H1 (cell line): Measurements from ENCODE around the gene KIFC1. TPM values are rescaled to one million over a fixed set of nuclear protein-coding genes. Genes with fewer than 3 reads are reported as not detected.
"Not testable (repeated sequence)": the region's sequence is repeated elsewhere in the genome, so short reads cannot be mapped to it uniquely, and the experiment has no call there.

ENCODE experiments used
- CTCF ChIA-PET: fragments of 300-600 bp; sonication (Branson Sonifier 250); formaldehyde crosslinking; loops from one replicate; lab custom pipeline; 2021; ENCODE audit not compliant: partially characterized antibody; lab: Charles Lee
- POLR2A ChIA-PET: fragments of 300-600 bp; sonication (Branson Sonifier 250); formaldehyde crosslinking; loops from one replicate; lab custom pipeline; 2021; ENCODE audit warnings: inconsistent platforms; ENCODE audit not compliant: partially characterized antibody; lab: Charles Lee
- DNase-seq, 2 experiments: peaks; one replicate each; pipeline versions ENCODE4 v3.0.0 to v3.0.0-alpha.2; 2010 to 2022; ENCODE audit warnings: low spot score in 2 of 2, low read depth in 1 of 2, mixed read lengths in 1 of 2
- FAIRE-seq: peaks from 2 replicates; lab custom pipeline; 2011; peaks lifted over from hg19 to GRCh38; lab: Jason Lieb, UNC
- H2AFZ ChIP-seq: 2 replicates; pipeline ENCODE4 v1.8.1; 2012; ENCODE audit warnings: low read length, inconsistent platforms
- H2AK5ac ChIP-seq: 2 replicates; pipeline ENCODE4 v1.6.1; 2013; ENCODE audit warnings: low read depth, low read length
- H2BK120ac ChIP-seq: replicated peaks from 2 replicates; pipeline ENCODE3; 2013; ENCODE audit warnings: low read depth, low read length, inconsistent platforms
- H2BK12ac ChIP-seq: 2 replicates; pipeline ENCODE4 v1.6.1; 2013; ENCODE audit warnings: low read depth, low read length
- H2BK15ac ChIP-seq: 2 replicates; pipeline ENCODE4 v1.6.1; 2013; ENCODE audit warnings: low read length
- H2BK20ac ChIP-seq: 2 replicates; pipeline ENCODE4 v1.6.1; 2013; ENCODE audit warnings: low read length
- H2BK5ac ChIP-seq: 2 replicates; pipeline ENCODE4 v1.6.1; 2013; ENCODE audit warnings: low read depth, low read length
- H3K14ac ChIP-seq: 2 replicates; pipeline ENCODE4 v1.6.1; 2013; ENCODE audit warnings: inconsistent platforms; ENCODE audit not compliant: insufficient read length
- H3K18ac ChIP-seq: 2 replicates; pipeline ENCODE4 v1.6.1; 2013; ENCODE audit warnings: low read length; ENCODE audit errors: extremely low read depth
- H3K23ac ChIP-seq: 2 replicates; pipeline ENCODE4 v1.6.1; 2013; ENCODE audit warnings: inconsistent platforms; ENCODE audit not compliant: insufficient read length
- H3K23me2 ChIP-seq: 2 replicates; pipeline ENCODE4 v1.6.1; 2013; ENCODE audit warnings: low read depth, low read length
- H3K27ac ChIP-seq: 2 replicates; pipeline ENCODE4 v1.6.1; 2011; ENCODE audit warnings: low read depth, low read length, inconsistent platforms
- H3K27me3 ChIP-seq, 4 experiments: replicated peaks in 1 of 4; 1 replicate in 1 of 4; 2 replicates in 3 of 4; pipeline versions ENCODE4 v1.6.1 to v1.8.1; 2011 to 2013; ENCODE audit warnings: low read length in 3 of 4, mild to moderate bottlenecking in 3 of 4, inconsistent platforms in 2 of 4, mixed read lengths in 2 of 4, moderate library complexity in 1 of 4; ENCODE audit not compliant: control insufficient read depth in 3 of 4, insufficient read depth in 3 of 4; ENCODE audit errors: extremely low read depth in 1 of 4
- H3K36me3 ChIP-seq, 4 experiments: 2 replicates each; pipeline versions ENCODE4 v1.6.1 to v1.8.1; 2011 to 2013; ENCODE audit warnings: mild to moderate bottlenecking in 4 of 4, low read length in 3 of 4, moderate library complexity in 2 of 4, control low read depth in 1 of 4, inconsistent platforms in 1 of 4; ENCODE audit not compliant: insufficient read depth in 4 of 4, control insufficient read depth in 2 of 4
- H3K4ac ChIP-seq: replicated peaks from 2 replicates; pipeline ENCODE3; 2013; ENCODE audit warnings: low read length, low read depth, mixed read lengths, inconsistent platforms; ENCODE audit not compliant: insufficient read length
- H3K4me1 ChIP-seq, 4 experiments: replicated peaks in 1 of 4; 1 replicate in 1 of 4; 2 replicates in 3 of 4; pipeline versions ENCODE4 v1.6.1 to v1.8.1; 2011 to 2013; ENCODE audit warnings: low read length in 3 of 4, inconsistent platforms in 2 of 4, mixed read lengths in 1 of 4; ENCODE audit not compliant: insufficient read depth in 4 of 4, control insufficient read depth in 3 of 4
- H3K4me2 ChIP-seq, 2 experiments: 2 replicates each; pipeline versions ENCODE4 v1.6.1 to v1.8.1; 2011 to 2013; ENCODE audit warnings: low read depth in 2 of 2, low read length in 2 of 2, control low read depth in 1 of 2, inconsistent platforms in 1 of 2, mild to moderate bottlenecking in 1 of 2; ENCODE audit not compliant: insufficient read depth in 1 of 2
- H3K4me3 ChIP-seq, 4 experiments: fragments of 200-600, 300-600 bp in 1 of 4; sonication (generic), shearing (Covaris generic), sonication (Bioruptor Twin) in 1 of 4; 2 replicates each; pipeline versions ENCODE4 v1.5.1 to v1.8.1; 2011 to 2016; ENCODE audit warnings: low read length in 4 of 4, low read depth in 3 of 4, control low read depth in 2 of 4, inconsistent platforms in 2 of 4, mild to moderate bottlenecking in 2 of 4, mixed read lengths in 1 of 4, moderate library complexity in 1 of 4; ENCODE audit not compliant: insufficient read depth in 2 of 4; ENCODE audit errors: extremely low read depth in 1 of 4
- H3K56ac ChIP-seq: replicated peaks from 2 replicates; pipeline ENCODE3; 2013; ENCODE audit warnings: low read depth, mild to moderate bottlenecking, mixed read lengths, low read length, inconsistent platforms; ENCODE audit not compliant: insufficient read length
- H3K79me1 ChIP-seq: 2 replicates; pipeline ENCODE4 v1.6.1; 2013; ENCODE audit warnings: low read depth, low read length, control low read depth
- H3K79me2 ChIP-seq, 2 experiments: 2 replicates each; pipeline versions ENCODE4 v1.6.1 to v1.8.1; 2012 to 2013; ENCODE audit warnings: low read length in 2 of 2, mild to moderate bottlenecking in 2 of 2, inconsistent platforms in 1 of 2; ENCODE audit not compliant: insufficient read depth in 2 of 2, control insufficient read depth in 1 of 2
- H3K9ac ChIP-seq, 4 experiments: replicated peaks in 1 of 4; 1 replicate in 1 of 4; 2 replicates in 3 of 4; pipeline versions ENCODE4 v1.6.1 to v1.8.1; 2011 to 2013; ENCODE audit warnings: low read depth in 3 of 4, low read length in 3 of 4, control low read depth in 2 of 4, mild to moderate bottlenecking in 2 of 4, moderate library complexity in 2 of 4, inconsistent platforms in 1 of 4; ENCODE audit errors: extremely low read depth in 1 of 4
- H3K9me3 ChIP-seq, 2 experiments: 2 replicates each; pipeline versions ENCODE4 v1.6.1 to v1.8.1; 2012 to 2013; ENCODE audit warnings: mild to moderate bottlenecking in 2 of 2, moderate library complexity in 2 of 2, control low read depth in 1 of 2, inconsistent platforms in 1 of 2, low read depth in 1 of 2, low read length in 1 of 2, mixed read lengths in 1 of 2; ENCODE audit not compliant: insufficient read depth in 2 of 2
- H4K20me1 ChIP-seq, 2 experiments: replicated peaks in 1 of 2; 2 replicates each; pipeline versions ENCODE3 to v1.8.1; 2011 to 2013; ENCODE audit warnings: inconsistent platforms in 2 of 2, low read length in 2 of 2, mild to moderate bottlenecking in 1 of 2; ENCODE audit not compliant: insufficient read depth in 2 of 2, control insufficient read depth in 1 of 2
- H4K5ac ChIP-seq: 2 replicates; pipeline ENCODE4 v1.6.1; 2013; ENCODE audit warnings: low read length, low read depth, mixed read lengths, inconsistent platforms; ENCODE audit not compliant: insufficient read length
- H4K8ac ChIP-seq: 2 replicates; pipeline ENCODE4 v1.8.0; 2013; ENCODE audit warnings: mild to moderate bottlenecking, moderate library complexity, low read length, inconsistent platforms; ENCODE audit not compliant: insufficient read depth; ENCODE audit errors: extremely low read depth
- H4K91ac ChIP-seq: replicated peaks from 2 replicates; pipeline ENCODE3; 2013; ENCODE audit warnings: low read length, mixed read lengths, inconsistent platforms; ENCODE audit not compliant: insufficient read length
- WGBS, 2 experiments: shearing (Covaris generic) in 1 of 2; methylation state at CpG; one replicate each; pipeline versions ENCODE4 v1.1.6 to v1.1.7; 2013 to 2015; ENCODE audit warnings: low lambda C conversion rate in 2 of 2, mixed read lengths in 2 of 2, inconsistent platforms in 1 of 2, low coverage in 1 of 2, missing lambda C conversion rate in 1 of 2; ENCODE audit not compliant: insufficient replicate concordance in 2 of 2, insufficient coverage in 1 of 2, insufficient read length in 1 of 2; ENCODE audit errors: extremely low coverage in 1 of 2, missing lambda C conversion rate in 1 of 2; 5-methylcytosine and 5-hydroxymethylcytosine counted together
- polyA plus RNA-seq, 7 experiments: library from polyadenylated mRNA; depleted of rRNA in 3 of 7; stranded (reverse) in 5 of 7; unstranded in 2 of 7; fragments of >200 nt in 5 of 7; fragments of 200-250 nt in 2 of 7; gene quantifications; 1 replicate in 5 of 7; 2 replicates in 1 of 7; 4 replicates in 1 of 7; pipeline versions ENCODE4 v1.2.1 to v1.2.3, GENCODE V29; 2011 to 2013; ENCODE audit warnings: missing spikeins in 2 of 7, mixed read lengths in 2 of 7
- total RNA-seq: library from RNA; stranded (reverse); fragmentation: NEBNext Ultra II Directional; extraction: Animal tissue kit (Norgen Biotek cat#: 25700); gene quantifications from 2 replicates; pipeline ENCODE4 v1.2.1, GENCODE V29; 2021

Gene KIFC1
- total and polyA plus RNA-seq, 2 of the 8 experiments (the other 6 are each of a cell fraction or from before 2014, with no cell fraction given), result 46.6 to 64.3 TPM

DNA sequence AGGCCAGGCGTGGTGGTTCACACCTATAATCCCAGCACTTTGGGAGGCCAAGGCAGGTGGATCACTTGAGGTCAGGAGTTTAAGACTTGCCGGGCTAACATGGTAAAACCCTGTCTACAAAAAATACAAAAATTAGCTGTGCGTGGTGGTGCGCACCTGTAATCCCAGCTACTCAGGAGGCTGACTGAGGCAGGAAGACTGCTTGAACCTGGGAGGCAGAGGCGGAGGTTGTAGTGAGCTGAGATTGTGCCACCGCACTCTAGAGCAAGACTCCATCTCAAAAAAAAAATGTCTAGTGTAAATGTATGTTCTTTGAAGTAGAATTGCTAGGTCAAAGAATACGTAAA lies 48.0 kb upstream of the KIFC1 start:
- ChIA-PET CTCF (interaction anchor here (0.7 to 3.7 kb wide), 7 partner anchors 11 to 66 kb away, joined by 3 to 23 read pairs (median 4); partner anchors contain the start of gene B3GALT4), POLR2A (interaction anchor here (0.6 kb wide), 2 partner anchors 22 to 101 kb away, joined by 3 to 4 read pairs; no protein-coding TSS in a partner anchor)
- not testable (repeated sequence) for H4K91ac ChIP-seq, H3K4me1 ChIP-seq, H4K5ac ChIP-seq, H2BK5ac ChIP-seq, H2BK12ac ChIP-seq, H3K23me2 ChIP-seq, H3K56ac ChIP-seq, H3K79me2 ChIP-seq, H3K18ac ChIP-seq, DNase-seq, H2BK15ac ChIP-seq, H4K8ac ChIP-seq, H2AFZ ChIP-seq, H3K4me2 ChIP-seq, H3K27ac ChIP-seq, H3K9ac ChIP-seq, H3K36me3 ChIP-seq, H3K9me3 ChIP-seq, H2BK120ac ChIP-seq, H3K14ac ChIP-seq, H3K4ac ChIP-seq, H4K20me1 ChIP-seq, H3K4me3 ChIP-seq, H2BK20ac ChIP-seq, FAIRE-seq, H2AK5ac ChIP-seq, H3K23ac ChIP-seq, H3K27me3 ChIP-seq, H3K79me1 ChIP-seq
- 95% methylated on average over 7 of the region's 7 CpGs; no CpG with 5 or more reads in 1 of the 2 experiments for WGBS, 2 experiments
